IPS DF 4.7 (cell line): ENCODE data around the gene NELFCD.
"Not testable (repeated sequence)": the region's sequence is repeated elsewhere in the genome, so short reads cannot be mapped to it uniquely, and the experiment has no call there.

ENCODE experiments used
- DNase-seq: peaks from one replicate; pipeline ENCODE4 v3.0.0-alpha.2; 2013; ENCODE audit warnings: low spot score; ENCODE audit errors: extremely low read depth

NELFCD gene

GRCh38 chr20:59007665-59008511 is 26.8 kb downstream of the NELFCD start:
- no peak for DNase-seq

DNA sequence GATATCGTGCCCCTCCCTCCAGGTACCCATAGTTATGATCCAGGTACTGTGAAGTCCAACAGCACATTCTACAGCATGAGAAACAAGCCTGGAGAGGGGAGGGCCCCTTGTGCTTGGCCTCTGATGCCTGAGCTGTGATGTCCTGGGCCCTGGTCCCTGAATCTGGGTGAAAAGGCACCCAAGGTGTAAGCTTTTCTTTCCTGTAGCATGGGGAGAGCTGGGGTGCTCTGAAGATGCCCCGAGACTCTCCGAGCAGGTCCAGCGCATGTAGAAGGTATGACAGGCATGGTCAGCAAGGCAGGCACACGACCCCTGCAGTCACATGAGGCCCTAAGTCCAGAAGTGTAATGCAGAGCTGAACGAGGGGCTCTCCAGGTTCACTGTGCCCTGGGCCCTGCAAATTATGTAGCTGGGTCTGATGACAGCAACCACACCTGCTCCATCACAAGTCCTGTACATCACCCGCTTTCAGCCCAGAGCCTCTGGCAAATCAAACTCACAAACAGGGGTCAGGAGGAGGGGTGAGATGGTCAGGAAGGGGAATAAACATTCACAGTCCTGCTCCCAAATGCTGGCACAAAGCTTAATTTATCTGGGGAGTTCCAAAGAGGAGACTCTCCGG is 27.8 kb downstream of the NELFCD start:
- DNase-seq = no peak

DNA sequence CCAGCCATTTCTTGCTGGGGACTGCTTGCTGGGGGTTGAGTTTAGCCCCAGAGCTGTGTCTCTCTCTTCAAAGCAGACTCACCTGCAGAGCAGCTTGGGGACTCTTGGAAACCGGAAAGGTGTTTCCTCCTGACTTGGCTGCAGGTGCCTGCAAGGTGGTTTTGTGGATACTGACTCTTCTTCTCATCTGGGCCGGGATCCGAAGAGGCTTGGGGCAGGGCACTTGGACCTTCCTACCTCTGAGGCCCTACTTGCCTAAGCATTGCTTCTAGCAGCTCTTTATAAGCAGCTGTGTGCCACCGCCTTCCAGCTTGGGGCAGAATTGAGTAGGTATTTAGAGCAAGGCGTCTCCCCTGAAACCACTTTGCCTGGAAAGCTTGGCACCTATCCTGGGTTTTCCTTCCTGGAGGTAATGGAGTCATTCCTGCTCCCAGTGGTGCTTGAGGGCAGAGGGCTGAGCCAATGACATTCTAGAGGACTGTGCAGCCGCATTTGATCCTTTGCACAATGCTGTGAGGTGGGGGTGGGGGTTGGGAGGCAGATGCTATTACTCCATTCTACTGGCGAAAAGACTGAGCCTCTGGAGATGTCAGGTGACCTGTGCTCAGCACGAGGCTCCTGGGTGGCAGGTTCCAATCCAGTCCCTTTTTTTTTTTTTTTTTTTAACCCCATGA is 29.4 kb downstream of the NELFCD start:
- no peak for DNase-seq

GRCh38 chr20:59010995-59011873 is 30.2 kb downstream of the NELFCD start:
- DNase-seq = no peak

DNA sequence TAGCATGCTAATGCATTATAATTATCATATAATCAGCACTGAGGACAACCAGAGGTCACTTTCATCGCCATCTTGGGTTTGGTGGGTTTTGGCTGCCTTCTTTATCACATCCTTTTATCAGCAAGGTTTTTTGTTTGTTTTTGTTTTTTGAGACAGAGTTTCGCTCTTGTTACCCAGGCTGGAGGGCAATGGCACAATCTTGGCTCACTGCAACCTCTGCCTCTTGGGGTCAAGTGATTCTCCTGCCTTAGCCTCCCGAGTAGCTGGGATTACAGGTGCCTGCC is 30.8 kb downstream of the NELFCD start:
- DNase-seq = not testable (repeated sequence)

DNA sequence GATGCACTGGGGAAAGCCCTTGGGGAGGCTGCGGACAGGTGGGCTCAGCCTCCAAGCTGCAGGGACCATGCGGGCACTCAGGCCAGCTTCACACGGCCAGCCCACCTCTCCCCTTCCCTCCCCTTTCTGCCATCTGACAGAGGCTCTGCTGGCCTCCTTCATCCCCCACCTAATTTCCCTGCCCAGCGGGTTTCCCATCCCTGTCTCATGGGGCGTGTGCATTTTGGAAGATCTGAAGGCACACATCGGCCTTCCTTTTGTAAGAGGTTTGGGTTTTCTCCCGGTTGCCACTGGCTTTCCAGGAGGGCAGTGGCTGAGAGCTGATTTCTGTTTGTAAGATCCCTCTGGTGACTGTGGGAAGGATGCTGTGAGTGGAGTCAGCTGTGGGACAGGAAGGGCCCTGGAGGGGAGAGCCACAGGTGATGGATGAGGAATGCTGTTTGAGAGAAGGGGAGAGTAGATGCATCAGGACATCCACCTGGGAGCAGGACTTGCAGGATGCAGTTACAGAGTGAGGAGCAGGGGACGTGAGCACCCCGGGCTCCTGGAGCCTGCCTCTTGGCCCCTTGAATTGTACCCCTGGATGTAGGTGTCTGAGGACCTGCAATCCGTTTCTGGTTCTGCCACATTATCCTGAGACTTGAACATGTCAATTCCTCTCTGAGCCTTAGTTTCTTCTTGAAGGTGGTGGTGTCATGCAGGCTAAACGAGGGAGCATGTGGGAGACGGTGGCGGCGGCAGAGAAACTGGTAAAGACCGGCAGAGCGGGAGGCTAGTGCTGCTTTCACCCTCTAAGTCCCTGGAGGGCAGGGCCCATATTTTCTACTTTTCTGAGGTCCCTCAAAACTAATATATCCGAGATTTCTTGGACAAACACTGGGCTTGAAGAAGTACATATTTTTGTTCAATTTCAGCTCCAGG is 32.2 kb downstream of the NELFCD start:
- no peak for DNase-seq

DNA sequence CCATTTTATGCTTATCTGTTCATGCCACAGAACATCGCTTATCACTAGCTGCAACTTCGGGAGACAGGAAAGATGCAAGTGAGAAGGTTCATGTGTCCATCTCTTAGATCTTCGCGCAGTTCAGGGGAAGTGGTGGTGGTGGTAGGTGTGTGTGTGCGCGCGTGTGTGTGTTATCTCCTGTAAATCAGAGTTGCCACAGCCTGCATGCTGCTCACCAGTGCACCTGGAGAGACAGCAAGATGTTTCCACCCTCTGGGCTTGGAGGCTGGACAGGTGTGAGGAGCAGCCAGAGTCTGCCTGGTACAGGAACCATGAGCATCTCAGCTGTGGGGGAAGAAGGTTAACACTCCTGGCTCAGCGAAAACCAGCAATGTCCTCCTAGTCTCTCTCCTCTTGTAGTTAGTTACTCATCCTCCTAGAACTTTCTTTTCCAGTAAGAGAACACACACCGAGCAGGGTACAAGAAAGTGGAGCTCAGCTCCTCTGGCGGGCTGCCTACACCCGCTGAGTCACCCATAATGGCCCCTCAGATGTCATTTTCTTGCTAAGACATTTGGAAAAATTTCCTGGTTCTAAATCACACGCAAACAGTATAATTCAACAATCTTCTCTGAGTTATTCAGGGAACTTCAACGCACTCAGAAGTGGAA is 33.0 kb downstream of the NELFCD start:
- no peak for DNase-seq

- no peak for DNase-seq
Observed at GRCh38 chr20:59014680-59015389, 33.8 kb downstream of the NELFCD start.

DNA sequence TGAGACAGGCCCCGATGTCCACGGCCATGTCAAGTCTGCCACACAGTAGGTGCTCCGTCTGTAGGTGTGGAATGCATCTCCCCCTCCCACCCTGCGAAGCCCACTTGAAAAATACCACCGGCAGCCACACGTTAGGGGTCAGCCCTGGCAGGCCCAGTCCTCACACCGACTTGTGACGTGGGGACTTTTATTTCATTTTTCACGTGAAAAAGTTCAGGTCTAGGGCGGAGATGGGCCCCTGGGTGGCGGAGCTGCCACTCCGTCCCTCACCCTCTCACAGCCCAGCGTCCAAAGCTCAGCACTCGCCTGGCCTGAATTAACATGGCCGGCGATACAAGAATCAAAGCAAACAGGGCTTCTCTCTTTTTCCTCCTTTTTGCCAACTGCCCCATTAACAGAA is 34.4 kb downstream of the NELFCD start:
- no peak for DNase-seq

DNA sequence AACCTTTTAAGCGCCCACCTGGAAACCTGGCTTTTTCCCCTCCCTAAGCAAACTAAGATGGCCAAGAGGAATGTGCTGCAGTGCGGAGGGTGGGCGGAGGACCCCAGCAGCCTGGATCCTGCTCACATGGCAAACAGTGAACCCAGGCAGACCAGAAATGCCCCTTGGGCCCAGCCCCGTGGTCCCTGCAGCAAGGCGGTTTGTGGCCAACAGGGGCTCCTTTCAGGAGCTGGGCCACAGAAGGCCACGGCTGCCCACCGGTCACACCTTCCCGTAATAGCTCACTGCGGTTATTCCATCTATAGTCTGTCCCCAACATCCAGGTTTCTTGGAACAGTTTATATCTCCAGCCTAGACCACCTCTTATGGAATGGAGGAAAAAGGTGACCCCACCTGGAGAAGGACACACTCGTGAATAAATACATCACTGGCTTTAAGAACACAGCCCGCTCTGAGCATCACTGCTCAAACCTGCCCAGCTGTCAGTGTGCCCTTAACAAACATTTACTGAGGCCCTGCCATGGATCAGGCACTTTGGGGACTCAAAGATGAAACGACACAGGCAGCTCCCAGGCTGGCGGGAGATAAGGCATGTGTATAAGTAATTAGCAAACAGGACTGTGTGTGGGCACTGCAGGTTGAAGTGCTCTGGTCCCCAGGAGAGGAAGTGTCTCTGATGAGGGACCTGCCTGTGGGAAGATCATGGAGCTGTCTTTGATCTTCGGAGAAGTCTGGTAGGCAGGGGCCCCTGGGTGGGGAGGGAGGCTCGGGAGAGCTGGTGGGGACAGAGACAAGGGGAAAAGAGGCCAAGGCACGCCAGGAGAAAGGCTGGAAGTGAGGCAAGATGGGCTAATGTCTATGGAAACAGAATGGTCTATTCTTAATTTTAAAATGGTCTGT is 35.0 kb downstream of the NELFCD start:
- no peak for DNase-seq

GRCh38 chr20:59016795-59017492 is 35.9 kb downstream of the NELFCD start:
- no peak for DNase-seq

- DNase-seq = no peak
Observed at GRCh38 chr20:59017493-59018231, 36.6 kb downstream of the NELFCD start.

- no peak for DNase-seq
Observed at GRCh38 chr20:59018817-59019216, 37.8 kb downstream of the NELFCD start.

DNA sequence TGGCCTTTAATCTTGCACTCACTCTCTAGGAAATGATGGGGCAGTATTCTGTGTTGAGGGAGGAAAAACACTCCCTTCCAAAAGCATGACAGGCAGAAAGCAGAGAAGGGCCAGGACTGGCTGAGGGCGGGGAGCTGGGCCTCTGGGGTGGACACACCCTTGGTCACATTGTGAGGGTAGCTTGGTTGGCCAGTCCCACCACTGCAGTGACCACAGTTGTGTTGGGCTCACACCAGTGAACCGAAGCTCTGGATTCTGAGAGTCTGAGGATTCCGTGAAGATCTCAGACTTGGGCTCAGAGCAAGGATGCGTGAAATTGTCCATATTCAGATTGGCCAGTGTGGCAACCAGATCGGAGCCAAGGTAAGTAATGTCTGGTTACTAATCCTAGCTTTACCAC is 38.2 kb downstream of the NELFCD start, which contains the start of gene TUBB1:
TSS of gene TUBB1 (plus strand) at position 213 of the 400 bp plus-strand sequence. CDS start at position 307, 94 bp downstream.
- no peak for DNase-seq

DNA sequence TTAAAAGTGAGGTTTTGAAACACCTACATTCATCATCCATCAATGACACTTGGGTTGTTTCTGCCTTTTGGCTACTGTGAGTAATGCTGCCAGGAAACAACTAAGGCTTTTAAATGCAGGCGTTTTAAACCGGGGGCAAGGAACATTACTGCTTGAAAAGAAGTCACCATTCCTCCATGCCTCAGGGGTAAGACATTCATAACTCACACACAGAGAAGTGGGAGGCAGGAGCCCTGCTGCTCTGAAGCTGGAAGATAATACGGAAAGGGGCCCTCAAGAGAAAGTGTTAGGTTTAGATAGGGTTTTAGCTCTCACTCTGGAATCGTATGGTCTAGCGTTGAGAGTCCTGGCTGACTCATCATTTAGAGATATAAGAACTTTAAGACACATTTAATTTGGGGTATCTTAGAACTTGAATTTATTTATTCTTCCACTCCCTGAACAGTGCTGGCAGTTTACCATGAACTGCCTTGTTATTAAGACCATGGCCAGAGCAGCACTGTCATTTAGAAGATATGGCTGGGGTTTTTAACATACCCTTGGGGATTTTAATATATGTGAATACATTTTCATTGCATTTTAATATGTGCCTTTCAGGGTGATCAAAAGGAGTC is 40.0 kb downstream of the NELFCD start:
- no peak for DNase-seq

GRCh38 chr20:59022754-59023153 is 41.7 kb downstream of the NELFCD start:
- no peak for DNase-seq
